SKM-1 (cell line): ENCODE results near the gene LRIG1.

Experiments used
- DNase-seq: peaks from one replicate; lab custom pipeline; 2025; ENCODE audit not compliant: unreplicated experiment; lab: John Stamatoyannopoulos, UW

The LRIG1 gene

GRCh38 chr3:66489115-66489514 lies 11.7 kb downstream of the LRIG1 start:
- DNase-seq, result no peak

GRCh38 chr3:66488492-66488891 lies 12.3 kb downstream of the LRIG1 start:
- DNase-seq, result no peak

DNA sequence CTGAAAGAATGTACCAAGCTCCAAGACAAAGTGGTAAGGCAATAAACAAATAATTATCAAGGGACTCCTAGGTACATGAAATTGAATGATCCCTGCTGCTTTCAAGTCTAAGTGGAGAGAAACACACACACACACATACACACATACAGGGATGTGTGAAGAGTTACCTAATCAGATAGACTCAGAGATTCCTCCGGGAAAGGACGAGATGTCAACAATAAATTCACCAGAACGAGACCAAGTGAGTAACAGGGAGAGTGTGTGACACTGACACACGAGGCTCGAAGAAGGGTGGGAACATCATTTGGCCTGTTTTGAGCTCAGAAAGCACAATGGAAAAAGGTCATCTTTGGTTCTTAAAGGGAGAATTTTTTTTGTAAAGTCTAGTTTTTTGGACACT lies 13.4 kb downstream of the LRIG1 start:
- DNase-seq, result no peak

- no peak for DNase-seq
Measured at GRCh38 chr3:66486646-66487045, 14.2 kb downstream of the LRIG1 start.

DNA sequence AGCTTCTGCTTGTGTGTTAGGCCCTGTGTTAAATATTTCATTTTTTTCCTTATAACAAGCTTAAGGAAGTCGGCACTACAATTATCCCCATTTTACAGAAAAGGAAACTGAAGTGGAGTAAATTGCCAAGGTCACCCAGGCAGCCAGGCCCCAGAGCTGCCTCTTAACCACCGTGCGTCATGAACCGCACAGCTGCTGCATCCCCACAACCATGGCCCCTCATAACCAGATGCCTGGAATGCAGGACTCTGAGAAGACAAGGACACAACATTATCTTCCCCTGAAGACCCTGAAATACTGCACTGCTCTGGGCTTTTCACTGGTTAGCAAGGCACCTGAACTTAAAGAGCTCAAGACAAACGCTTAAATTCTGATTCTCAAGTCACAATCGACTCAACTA lies 14.6 kb downstream of the LRIG1 start:
- no peak for DNase-seq

DNA sequence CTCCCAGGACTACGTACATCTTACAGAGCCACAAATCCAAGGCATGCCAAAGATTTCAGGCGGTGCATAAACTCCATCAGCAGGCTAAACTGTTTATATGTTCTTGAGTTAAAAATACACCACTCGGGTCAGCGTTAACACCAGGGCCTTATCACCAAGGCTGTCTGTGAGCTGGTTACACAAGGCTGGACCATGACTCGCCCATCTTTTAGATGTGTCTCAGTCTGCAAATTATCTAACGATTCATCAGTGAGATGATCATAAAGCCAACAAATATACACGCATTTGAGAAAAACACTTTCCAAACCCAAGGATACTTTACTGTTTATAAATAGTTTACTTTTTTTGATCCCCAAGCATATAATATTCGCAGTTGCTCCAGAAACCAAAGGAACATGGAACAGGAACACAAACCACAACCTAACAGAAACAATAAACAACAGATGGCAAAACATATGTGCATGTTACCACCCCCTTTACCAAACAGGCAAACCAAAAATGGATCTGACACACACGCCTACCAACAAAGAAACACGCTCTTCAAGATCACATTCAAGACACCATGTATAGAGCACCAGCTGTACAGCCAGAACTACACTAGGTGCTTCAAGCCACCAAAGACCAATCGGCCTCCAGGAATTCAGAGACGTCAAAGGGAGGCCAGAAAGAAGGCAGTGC lies 15.4 kb downstream of the LRIG1 start:
- DNase-seq, result no peak

DNA sequence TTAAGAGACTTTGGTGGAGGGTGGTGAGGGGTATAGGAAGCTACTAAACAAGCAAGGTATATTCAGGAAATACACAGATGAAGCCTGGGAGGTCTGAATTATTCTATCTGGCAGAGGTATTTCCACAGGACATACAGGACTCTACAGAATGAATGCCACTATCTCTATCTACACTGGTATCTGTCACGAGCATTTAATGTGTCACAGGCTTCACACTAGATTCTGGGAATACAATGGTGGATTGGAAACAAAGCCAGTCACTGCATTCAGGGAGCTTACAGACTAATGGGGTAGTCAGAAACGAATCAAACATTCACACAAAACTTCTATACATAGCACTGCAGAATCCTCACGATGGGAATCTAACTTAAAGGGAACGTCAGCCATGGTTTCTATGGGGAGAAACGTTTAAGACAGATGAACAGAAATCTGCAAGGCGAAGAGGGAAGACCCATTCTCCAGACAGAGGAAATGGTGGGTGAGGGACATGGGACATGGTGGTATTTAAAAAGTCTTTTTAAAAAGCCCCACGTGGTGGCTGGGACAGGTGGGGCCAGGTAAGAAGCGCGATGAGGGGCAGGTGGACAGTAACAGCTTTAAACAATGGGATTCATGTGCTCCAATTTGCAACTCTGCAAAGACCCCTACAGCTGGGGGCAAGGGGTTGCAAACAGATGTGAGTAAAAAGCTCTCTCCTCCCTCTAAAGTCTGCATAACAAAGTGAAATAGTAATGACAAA lies 16.5 kb downstream of the LRIG1 start:
- DNase-seq, result no peak

- no peak for DNase-seq
Measured at GRCh38 chr3:66483409-66483906, 17.4 kb downstream of the LRIG1 start.

- no peak for DNase-seq
Measured at GRCh38 chr3:66483006-66483405, 17.8 kb downstream of the LRIG1 start.

- DNase-seq, result no peak
Measured at GRCh38 chr3:66482018-66482404, 18.8 kb downstream of the LRIG1 start.

GRCh38 chr3:66481071-66482017 lies 19.5 kb downstream of the LRIG1 start:
- DNase-seq, result no peak

- DNase-seq, result no peak
Measured at GRCh38 chr3:66480666-66481065, 20.2 kb downstream of the LRIG1 start.

DNA sequence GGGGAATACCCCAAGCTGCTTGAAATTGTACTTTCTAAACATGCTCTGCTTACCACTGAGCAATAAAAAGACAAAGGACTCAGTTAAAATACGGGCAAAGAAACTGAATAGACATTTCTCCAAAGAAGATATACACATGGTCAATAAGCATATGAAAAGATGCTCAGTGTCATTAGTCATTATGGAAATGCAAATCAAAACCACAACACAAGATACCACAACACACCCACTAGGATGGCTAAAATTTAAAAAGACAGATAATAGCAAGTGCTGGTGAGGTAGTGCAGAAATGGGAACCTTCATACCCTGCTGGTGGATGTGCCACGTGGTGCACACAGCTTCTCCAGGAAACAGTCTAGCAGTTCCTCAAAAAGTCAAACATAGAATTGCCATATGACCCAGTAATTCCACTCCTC lies 21.3 kb downstream of the LRIG1 start:
- DNase-seq, result no peak

- no peak for DNase-seq
Measured at GRCh38 chr3:66478960-66479359, 21.9 kb downstream of the LRIG1 start.

DNA sequence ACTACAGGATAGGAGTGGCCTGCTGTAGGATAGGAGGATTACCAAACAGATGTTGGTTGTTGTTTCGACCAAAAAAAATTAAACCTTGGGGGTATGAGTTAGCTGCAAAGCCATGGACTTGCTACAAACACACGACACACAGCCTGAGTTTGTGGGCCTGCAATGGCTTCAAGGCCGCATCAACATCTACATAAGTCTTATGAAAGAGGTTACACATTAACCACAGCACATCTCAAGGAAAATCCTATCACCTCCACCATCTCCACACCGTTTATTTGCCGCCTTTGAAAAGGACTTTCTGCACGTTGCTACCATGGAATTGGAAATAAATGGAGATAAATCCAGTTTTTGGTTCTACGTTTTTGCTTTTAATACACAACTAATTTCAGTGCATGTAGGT lies 23.0 kb downstream of the LRIG1 start:
- no peak for DNase-seq

DNA sequence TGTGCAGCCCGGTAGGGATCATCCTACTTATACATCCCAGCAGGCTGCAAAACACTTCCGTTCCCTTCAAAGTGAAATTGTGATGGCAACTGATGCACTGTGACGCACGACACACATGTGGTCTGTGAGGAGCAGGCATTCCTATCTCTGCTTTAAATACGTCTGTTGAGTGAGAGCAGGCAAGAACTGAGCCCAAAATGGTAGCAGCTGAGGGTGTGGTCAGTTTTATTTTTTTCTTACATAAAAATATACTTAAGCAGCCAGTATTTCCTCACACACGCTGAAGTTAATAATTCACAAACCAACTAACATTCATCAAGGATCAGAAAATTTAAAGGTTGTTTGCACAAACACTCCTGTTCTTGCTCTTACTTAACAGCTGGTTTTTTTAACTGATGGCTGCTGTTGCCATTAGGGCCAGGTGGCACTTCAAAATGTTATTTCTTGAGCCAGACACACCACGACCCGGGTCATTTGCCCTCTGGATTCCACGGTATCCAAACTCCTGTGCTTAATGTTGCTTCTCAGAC lies 23.9 kb downstream of the LRIG1 start:
- no peak for DNase-seq

GRCh38 chr3:66475386-66476020 lies 25.3 kb downstream of the LRIG1 start:
- no peak for DNase-seq

DNA sequence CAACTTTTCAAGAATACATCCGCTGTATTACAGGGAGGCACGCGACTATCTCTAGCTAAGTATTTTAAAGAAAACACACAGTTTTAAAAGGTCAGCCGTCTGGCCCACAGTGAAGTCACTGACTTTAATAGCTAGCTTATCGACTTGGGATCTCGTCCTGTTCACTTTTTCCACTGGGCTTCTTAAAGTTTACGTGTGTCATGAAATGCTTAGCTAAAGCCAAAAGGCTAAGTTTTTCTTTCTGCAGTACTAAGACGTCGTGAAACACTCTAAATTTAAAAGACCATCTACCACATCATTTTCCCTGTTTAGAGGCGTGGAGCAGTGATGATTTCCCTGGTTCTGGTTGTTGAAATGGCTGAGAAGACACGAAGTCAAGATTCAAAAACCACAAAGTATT lies 27.1 kb downstream of the LRIG1 start:
- no peak for DNase-seq

- no peak for DNase-seq
Measured at GRCh38 chr3:66473181-66473580, 27.6 kb downstream of the LRIG1 start.

GRCh38 chr3:66472313-66473134 lies 28.3 kb downstream of the LRIG1 start:
- DNase-seq, result no peak
